NCI-H146 (cell line): Measurements from ENCODE around the gene TPPP2.
"Not testable (repeated sequence)": the region's sequence is repeated elsewhere in the genome, so short reads cannot be mapped to it uniquely, and the experiment has no call there.

Experiments
- DNase-seq: peaks from one replicate; lab custom pipeline; 2025; lab: John Stamatoyannopoulos, UW

TPPP2 gene

DNA sequence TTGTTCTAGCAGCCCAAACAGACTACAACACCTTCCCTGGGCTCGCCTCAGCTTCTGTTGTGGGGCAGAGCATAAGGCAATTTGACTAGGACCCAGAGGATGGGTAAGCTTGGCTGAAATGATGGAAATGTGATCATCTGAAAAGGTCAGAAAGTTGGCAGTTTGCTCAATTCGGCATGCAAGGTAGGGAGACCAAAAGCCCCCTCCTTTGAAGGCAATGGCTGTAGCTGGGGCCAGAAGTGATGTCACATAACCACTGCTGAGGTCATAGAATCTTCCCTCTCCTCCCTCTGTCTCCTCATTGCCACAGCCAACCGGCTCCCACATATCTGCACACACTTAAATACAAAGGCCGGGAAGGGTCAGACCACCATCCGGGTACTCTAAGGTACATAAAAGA, at the start of gene TPPP2:
Gene TPPP2, plus strand, starts transcription at position 301 of the 400 bp plus-strand sequence. CDS start 365 bp downstream, outside the sequence.
- no peak for DNase-seq

- DNase-seq = no peak
Measured at GRCh38 chr14:20980906-20981305, 49.1 kb upstream of the TPPP2 start.

- no peak for DNase-seq
Measured at GRCh38 chr14:20982646-20983369, 47.2 kb upstream of the TPPP2 start.

GRCh38 chr14:20985650-20986049, 44.4 kb upstream of the TPPP2 start:
- DNase-seq = not testable (repeated sequence)

DNA sequence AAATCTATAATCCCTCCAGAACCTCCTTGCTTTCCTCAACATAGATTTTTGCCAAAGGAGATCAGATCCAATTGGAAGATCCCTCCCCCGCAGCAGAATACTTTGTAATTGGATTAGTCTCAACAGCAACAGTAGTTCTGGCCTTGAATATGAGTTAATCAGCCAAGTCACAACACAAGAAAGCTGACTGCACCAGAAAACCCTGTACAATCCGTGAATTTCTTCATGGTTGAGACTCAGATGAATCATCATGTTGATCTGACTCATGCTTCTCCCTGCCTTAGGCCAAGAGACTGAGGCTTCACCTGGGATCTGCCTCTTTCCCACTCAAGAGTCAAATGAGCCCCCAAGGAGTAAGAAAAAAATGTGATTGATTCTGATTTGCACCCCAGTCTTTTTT, 43.2 kb upstream of the TPPP2 start:
- no peak for DNase-seq

- no peak for DNase-seq
Measured at GRCh38 chr14:20988717-20989470, 41.1 kb upstream of the TPPP2 start.

DNA sequence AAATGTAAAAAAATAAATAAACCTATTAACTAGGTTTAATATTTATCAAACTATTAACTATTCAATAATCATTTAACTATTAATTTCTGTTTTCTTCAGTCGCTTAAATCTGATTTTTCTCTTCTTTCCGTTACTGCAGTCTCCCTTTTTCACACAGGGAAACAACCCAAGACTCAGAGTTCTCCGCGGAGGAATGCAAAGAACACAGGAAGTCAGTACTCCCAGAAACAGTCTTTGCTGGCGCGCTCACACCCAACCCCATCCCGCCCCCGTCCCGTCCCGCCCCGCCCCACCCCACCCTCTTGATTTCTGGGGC, 40.6 kb upstream of the TPPP2 start:
- no peak for DNase-seq

DNA sequence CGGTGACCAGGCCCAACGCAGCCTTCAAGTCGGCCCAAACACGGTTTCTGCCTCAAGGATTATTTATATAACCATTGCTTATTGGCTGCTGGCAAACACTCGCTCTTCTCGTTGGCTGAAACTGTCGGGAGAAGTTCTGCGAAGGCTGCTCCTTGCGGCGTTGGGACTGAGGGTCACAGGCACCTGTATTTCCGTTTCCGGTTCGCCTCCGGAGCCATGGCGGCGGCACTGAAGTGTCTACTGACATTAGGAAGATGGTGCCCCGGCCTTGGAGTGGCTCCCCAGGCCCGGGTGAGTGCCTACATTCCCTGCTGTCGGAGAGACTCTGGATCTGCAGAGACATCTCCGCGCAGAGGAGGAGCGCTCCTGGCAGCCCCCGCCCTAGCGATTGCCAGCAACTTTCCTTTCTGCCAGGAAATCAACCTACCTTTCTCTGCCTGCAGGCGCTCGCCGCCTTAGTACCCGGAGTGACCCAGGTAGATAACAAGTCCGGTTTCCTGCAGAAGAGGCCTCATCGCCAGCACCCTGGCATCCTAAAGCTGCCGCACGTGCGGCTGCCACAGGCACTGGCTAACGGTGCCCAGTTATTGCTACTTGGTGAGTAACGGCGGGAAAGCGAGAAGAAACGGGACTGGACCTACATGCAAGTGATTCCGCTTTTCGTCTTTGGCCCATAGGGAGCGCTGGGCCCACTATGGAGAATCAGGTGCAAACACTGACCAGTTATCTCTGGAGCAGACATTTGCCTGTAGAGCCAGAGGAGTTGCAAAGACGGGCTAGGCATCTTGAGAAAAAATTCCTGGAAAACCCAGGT, 40.0 kb upstream of the TPPP2 start, which contains the start of gene METTL17:
Gene METTL17, plus strand, starts transcription at position 194 of the 814 bp plus-strand sequence. Its CDS starts 23 bp downstream, at position 217.
- peak; percentile 90 for DNase-seq

GRCh38 chr14:20996521-20996920, 33.5 kb upstream of the TPPP2 start:
- DNase-seq = no peak

DNA sequence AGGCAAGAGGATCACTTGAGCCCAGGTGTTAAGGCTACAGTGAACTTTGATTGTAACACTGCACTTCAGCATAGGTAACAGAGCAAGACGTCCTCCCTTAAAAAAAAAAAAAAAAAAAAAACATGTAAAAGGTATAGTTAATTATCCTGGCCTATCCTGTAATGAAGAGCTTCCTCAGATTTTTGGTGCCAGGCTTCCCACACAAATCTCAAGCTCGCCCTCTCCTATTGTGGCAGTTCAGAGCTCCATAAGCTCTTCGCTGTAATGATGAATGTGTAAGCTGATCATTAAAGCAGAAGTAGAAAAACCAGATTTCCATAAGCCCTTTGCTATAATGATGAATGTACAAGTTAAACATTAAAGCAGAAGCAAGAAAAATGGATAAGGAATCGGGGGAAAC, 32.9 kb upstream of the TPPP2 start:
- DNase-seq = no peak

- no peak for DNase-seq
Measured at GRCh38 chr14:20997564-20997963, 32.5 kb upstream of the TPPP2 start.

DNA sequence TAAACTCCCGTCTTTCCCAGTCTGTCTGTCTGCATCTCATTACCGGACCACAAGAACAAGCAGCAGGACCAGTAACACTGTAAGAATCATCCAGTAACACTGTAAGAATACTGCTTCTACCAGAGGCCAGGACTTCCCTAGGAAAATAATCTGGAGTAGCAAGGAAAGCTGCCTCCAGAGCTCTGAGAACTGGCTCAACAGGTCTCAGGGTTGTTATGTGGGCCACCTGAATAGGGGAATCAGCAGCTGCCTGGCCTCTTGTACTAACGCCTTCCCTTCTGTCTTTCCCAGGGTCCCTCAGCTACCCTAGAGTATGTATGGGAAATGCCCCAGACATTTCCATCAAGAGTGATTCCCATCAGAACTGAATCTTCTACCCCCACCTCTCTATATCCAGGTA, 31.9 kb upstream of the TPPP2 start:
- DNase-seq = no peak

- DNase-seq = no peak
Measured at GRCh38 chr14:20998674-20999366, 31.2 kb upstream of the TPPP2 start, which contains the start of gene SLC39A2. Gene SLC39A2 (plus strand): TSS chr14:20999293. CDS start chr14:20999447, 154 bp downstream.

DNA sequence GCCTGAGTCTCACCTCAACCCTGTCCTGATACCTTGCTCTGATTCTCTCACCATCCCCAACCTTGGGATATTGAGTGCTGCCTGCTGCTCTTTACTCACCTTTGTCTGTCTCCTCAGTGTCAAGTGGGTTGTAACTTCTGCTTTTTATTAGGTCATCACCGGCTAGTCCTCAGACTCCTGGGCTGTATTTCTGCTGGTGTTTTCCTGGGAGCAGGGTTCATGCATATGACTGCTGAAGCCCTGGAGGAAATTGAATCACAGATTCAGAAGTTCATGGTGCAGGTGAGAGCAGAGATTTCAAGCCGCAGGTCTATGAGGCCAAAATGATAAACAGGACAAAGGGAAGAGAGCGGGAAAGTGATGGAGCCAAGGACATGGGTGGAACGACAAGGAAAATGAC, 30.4 kb upstream of the TPPP2 start:
- DNase-seq = no peak

DNA sequence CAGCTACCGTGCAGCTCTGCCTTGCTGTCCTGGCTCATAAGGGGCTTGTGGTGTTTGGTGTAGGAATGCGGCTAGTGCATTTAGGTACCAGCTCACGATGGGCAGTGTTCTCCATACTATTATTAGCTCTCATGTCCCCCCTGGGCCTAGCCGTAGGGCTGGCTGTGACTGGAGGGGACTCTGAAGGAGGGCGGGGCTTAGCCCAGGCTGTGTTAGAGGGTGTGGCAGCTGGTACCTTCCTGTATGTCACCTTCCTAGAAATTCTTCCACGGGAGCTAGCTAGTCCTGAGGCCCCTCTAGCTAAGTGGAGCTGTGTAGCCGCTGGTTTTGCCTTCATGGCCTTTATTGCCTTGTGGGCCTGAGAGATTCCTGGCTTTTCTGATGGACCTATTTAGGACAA, 28.8 kb upstream of the TPPP2 start:
- no peak for DNase-seq

- DNase-seq = no peak
Measured at GRCh38 chr14:21003788-21004346, 26.1 kb upstream of the TPPP2 start.

DNA sequence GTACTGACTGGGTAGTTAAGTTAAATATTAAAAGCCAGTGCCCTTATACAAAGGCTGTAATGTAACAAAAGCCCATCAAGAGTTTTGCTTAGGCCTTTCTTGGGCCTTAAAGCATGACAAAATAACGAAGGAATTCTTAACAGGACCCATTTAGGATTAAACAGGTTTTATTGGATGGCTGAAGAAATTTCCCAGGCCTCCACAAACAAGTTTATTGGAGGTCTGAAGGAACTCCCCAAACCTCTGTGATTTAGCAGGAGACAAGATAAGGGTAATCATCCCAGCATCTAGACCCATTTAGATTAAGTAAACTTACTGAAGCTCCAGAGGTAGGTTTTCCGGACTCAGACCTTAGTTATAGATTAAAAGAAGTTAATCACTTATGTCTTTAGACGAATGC, 20.3 kb upstream of the TPPP2 start:
- DNase-seq = not testable (repeated sequence)

- no peak for DNase-seq
Measured at GRCh38 chr14:21011136-21011535, 18.9 kb upstream of the TPPP2 start.

GRCh38 chr14:21014761-21015190, 15.2 kb upstream of the TPPP2 start:
- peak; percentile 73 for DNase-seq

DNA sequence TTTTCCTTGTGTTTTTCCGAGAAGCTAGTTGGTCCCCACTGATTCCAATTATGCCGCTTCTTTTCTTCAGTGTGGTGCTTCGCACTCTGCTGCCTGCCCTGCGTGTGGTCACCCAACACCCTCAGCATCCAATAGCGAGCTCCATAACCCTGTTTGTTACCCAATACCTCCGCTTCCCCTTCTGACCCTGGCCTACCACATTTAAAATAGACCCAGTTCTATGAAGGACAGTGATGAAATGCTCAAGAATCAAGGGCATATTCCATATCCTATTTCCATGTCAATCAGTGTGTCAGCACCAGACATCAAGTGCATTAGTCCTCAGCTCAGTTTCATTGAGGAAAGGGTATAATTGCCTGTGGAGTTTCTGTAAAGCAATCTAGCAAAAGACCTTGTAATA, 14.7 kb upstream of the TPPP2 start:
- no peak for DNase-seq

- DNase-seq = no peak
Measured at GRCh38 chr14:21016413-21017190, 13.4 kb upstream of the TPPP2 start.
